ENCODE results near the gene PNMA8C. TPM values are rescaled to one million over a fixed set of nuclear protein-coding genes. Genes with fewer than 3 reads are reported as not detected.
"Not testable (repeated sequence)": the region's sequence is repeated elsewhere in the genome, so short reads cannot be mapped to it uniquely, and the experiment has no call there.

PNMA8C gene
- polyA plus RNA-seq, 1 donor: 0.70 TPM

DNA sequence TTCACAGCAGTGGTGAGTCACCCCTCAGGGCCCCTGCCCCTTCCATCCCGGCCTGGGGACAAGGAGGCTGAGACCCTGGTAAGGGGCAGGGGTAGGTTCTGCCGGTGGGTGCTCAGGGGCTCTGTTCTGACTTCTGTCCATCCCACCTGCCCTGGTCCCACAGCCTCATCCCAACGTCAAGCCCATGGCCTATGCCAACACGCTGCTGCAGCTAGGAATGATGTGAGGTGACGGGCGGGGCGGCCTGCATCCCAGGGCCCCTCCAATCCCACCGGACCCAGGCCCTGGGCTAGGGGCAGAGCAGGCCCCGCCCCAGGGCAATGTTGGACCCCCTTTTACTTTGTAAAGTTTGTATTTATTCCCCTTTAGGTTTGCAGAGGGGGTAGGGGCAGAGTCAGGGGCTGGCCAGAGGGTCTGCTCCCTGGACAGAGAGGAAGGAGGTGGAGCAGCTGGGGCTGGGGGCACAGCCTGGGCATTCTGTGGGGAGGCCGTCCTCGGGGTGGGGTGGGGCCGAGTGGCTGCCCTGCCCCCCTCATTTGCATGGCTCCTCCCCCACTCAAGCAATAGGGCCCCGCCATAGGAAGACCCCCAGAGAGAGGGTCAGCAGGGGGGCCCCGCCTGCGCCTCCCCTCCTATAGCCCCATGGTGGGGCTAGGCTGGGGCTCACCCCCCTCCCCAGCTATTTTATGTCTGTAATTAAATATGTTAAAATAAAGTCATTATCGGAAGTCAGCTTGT is 38.4 kb downstream of the PNMA8C start:
- no peak for DNase-seq

- DNase-seq: no peak
Measured at GRCh38 chr19:46388311-46389095, 40.2 kb downstream of the PNMA8C start.

GRCh38 chr19:46387713-46388130 is 41.0 kb downstream of the PNMA8C start:
- no peak for DNase-seq

GRCh38 chr19:46386996-46387712 is 41.6 kb downstream of the PNMA8C start:
- DNase-seq: no peak

DNA sequence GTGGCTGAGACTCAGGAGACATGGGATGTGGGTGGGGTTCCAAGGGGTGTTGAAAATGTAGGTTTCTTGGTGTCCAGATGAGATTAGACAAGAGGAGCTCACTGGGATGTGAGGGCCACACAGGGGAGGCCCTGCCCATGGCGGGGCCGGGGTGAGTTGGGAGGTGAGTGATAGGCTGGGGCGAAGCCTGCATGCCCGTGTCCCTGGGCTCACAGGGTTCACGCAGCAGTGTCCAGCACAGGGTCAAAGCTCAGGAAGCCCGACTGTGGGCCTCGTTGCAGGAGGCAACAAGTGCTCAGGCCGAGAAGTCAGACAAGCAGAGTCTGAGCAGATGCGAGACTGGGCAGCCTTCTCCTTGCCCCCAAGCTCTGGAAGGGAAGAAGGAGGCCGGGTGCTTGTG is 42.6 kb downstream of the PNMA8C start:
- no peak for DNase-seq

DNA sequence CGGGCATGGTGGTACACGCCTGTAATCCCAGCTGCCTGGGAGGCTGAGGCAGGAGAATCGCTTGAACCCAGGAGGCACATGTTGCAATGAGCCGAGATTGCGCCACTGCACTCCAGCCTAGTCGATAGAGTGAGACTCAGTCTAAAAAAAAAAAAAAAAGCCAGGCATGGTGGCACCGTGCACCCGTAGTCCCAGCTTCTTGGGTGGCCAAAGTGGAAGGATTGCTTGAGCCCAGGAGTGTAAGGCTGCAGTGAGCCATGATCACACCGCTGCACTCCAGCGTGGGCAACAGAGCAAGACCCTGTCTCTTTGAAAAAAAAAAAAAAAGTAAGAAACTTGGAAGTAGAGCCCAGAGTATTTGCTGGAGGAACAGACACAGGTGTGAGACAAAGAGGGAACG is 43.1 kb downstream of the PNMA8C start:
- no peak for DNase-seq

DNA sequence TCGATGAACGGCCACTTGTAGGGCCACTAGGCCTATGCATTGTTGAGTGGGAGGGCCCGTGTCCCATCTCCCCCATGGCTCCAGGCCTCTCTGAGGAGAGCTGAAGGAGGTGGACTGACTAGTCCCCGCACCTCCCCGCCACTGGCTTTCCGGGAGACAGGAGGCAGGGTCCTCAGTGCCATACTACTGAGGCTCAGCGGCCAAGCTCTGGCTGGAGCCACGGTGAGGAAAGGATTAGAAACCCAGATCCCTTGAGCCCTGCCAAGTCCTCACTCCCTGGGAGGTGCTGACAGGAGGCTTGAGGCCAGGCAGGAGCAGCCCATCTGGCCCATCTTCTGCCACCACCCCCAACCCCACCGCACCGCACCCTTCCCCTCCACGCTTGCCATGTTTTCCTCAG is 44.3 kb downstream of the PNMA8C start:
- DNase-seq: no peak

- no peak for DNase-seq
Measured at GRCh38 chr19:46383846-46384245, 44.9 kb downstream of the PNMA8C start.

GRCh38 chr19:46383171-46383815 is 45.4 kb downstream of the PNMA8C start:
- no peak for DNase-seq

- no peak for DNase-seq
Measured at GRCh38 chr19:46381756-46382345, 46.9 kb downstream of the PNMA8C start.

DNA sequence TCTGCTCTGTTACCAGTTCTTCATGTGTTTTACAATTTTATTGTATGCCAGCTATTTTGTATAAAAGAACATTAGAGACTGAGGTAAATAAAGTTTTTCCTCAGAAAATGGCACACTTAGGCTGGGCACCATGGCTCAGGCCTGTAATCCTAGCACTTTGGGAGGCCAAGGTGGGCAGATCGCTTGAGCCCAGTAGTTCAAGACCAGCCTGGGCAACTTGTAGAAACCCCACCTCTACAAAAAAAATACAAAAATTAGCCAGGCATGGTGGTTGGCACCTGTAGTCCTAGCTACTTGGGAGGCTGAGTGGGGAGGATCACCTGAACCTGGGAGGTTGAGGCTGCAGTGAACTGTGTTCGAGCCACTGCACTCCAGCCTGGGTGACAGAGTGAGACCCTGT is 47.4 kb downstream of the PNMA8C start:
- no peak for DNase-seq

- DNase-seq: no peak
Measured at GRCh38 chr19:46380690-46381089, 48.0 kb downstream of the PNMA8C start.

DNA sequence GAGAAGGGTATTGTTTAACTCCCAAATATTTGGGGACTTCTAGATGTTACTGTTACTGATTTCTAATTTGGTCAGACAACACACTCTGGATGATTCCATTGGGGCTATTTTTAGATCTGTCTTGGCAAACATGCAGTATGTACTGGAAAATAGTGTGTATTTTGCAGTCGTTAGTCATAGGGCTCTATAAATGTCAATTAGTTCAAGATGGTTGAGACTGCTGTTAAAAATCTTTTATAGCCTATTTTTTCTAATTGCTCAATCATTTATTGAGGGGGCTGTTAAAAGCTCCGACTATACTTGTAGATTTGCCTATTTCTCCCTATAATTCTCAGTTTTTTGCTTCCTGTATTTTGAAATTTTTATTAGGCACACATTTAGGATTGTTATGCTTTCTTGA is 50.5 kb downstream of the PNMA8C start:
- DNase-seq: no peak

DNA sequence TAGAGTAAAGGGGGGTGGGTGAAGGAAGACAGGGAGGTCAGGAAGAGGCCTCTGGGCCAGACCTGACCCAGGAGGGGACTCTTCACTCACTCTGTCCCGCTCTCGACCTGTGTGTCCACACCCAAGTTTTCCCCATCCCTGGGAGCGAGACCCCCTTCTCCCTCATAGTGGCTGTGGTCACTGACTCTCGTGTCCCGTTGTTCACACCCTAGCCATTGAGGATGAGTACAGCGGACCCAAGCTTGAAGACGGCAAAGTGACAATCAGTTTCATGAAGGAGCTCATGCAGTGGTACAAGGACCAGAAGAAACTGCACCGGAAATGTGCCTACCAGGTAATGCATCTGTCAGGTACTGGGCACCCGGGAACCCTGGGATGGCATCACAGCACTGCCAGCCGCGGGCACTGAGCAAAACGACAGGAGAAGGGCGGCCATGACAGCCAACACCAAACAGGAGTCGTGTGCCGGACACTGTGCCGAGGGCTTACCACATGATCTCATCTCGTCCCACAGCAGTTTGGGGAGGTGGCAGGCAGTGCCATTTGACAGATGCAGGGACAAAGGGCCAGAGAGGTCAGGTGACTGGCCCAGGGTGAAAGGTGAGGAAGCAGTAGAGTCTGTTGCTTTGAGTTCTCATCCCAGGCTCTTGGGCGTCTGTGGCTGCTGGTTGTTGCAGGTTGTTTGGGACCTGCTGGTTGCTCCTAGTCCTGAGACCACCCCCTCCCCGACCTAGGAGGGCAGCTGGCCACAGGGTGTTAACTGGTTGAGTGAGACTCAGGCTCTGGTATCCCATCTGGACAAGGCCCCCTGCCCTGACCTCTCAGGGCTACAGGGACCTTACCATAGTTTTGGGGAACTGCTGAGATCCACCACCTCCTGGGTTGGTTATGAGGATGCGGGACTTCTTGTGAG is 52.2 kb downstream of the PNMA8C start:
- no peak for DNase-seq

DNA sequence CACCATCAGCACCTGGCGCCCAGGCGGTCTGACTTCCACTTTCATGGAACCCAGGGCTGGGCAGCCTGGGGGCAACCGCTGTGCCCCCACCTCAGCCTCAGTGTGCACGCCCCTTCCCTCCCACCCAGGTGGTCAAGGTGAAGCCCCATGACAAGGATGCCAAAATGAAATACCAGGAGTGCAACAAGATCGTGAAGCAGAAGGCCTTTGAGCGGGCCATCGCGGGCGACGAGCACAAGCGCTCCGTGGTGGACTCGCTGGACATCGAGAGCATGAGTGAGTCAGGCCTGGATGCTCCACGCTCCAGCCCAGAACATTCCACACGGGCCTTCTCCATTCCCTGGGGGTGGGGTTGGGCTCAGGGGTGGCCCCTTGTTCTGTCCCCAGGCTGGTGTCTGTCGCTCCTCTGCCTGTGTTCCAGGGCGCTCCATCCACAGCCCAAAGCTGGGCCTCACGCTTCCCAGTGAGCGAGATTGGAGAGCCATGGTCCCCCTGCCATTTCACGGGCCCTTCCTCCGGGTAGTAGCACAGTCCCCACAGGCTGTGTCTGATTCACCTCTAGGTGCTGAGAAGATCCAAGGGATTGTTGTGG is 53.2 kb downstream of the PNMA8C start:
- DNase-seq: not testable (repeated sequence)

Other genes starting within 250 kb of the PNMA8C start
- not detected for gene IGFL1, start 199.2 kb downstream of the PNMA8C start, polyA plus RNA-seq (ENCODE audit: insufficient read length)
- 58.2 TPM for gene HIF3A, start 131.9 kb downstream of the PNMA8C start, polyA plus RNA-seq (ENCODE audit: insufficient read length)
- 130 TPM for gene PPP5C, start 81.8 kb downstream of the PNMA8C start, polyA plus RNA-seq (ENCODE audit: insufficient read length)
- 45.2 TPM for gene CCDC8, start 15.4 kb downstream of the PNMA8C start, polyA plus RNA-seq (ENCODE audit: insufficient read length)
- 46.5 TPM for gene PNMA8A, start 42.6 kb upstream of the PNMA8C start, polyA plus RNA-seq (ENCODE audit: insufficient read length)
- gene PNMA8B, start 66.9 kb upstream of the PNMA8C start, polyA plus RNA-seq (ENCODE audit: insufficient read length): 2.9 TPM
- gene CALM3, start 172.4 kb upstream of the PNMA8C start, polyA plus RNA-seq (ENCODE audit: insufficient read length): 447 TPM
- gene PTGIR, start 196.2 kb upstream of the PNMA8C start, polyA plus RNA-seq (ENCODE audit: insufficient read length): 1.7 TPM
- gene GNG8, start 207.3 kb upstream of the PNMA8C start, polyA plus RNA-seq (ENCODE audit: insufficient read length): 2.9 TPM
- 24.5 TPM for gene DACT3, start 232.2 kb upstream of the PNMA8C start, polyA plus RNA-seq (ENCODE audit: insufficient read length)

Measured in left kidney (tissue), 2 donors.